Measurements from ENCODE around the gene BCL6.

GRCh38 chr3:187737006-187737367, 8.3 kb downstream of the BCL6 start:
- no peak for TF ChIP-seq TARDBP (IDR thresholded peaks at IDR 0.05)
- no peak for TF ChIP-seq SP1 (IDR thresholded peaks at IDR 0.05)
- no peak for TF ChIP-seq FOXA1 (IDR thresholded peaks at IDR 0.05)
- no peak for TF ChIP-seq FOXK2 (IDR thresholded peaks at IDR 0.05)
- TF ChIP-seq BHLHE40 (IDR thresholded peaks at IDR 0.05; ENCODE audit: borderline replicate concordance), result no peak
- no peak for TF ChIP-seq SUZ12 (IDR thresholded peaks at IDR 0.05)
- TF ChIP-seq PKNOX1 (IDR thresholded peaks at IDR 0.05), result no peak
- no peak for TF ChIP-seq ELF4 (IDR thresholded peaks at IDR 0.05)
- no peak for TF ChIP-seq L3MBTL2 (conservative IDR thresholded peaks at IDR 0.05)
- no peak for TF ChIP-seq CTBP1 (IDR thresholded peaks at IDR 0.05; ENCODE audit: borderline replicate concordance)
- no peak for TF ChIP-seq ZNF384 (IDR thresholded peaks at IDR 0.05)
